IPS-15b (cell line): ENCODE results near the gene DUSP2.

Experiments used
- H3K27me3 ChIP-seq: one replicate; pipeline ENCODE4 v1.6.1; 2013; ENCODE audit warnings: low read length; ENCODE audit not compliant: control insufficient read depth, insufficient read depth
- H3K36me3 ChIP-seq: one replicate; pipeline ENCODE4 v1.6.1; 2013; ENCODE audit warnings: low read length; ENCODE audit not compliant: control insufficient read depth, insufficient read depth
- H3K4me1 ChIP-seq: one replicate; pipeline ENCODE4 v1.6.1; 2013; ENCODE audit warnings: mild to moderate bottlenecking, low read length; ENCODE audit not compliant: control insufficient read depth, insufficient read depth
- H3K4me3 ChIP-seq: one replicate; pipeline ENCODE4 v1.5.1; 2013; ENCODE audit warnings: low read depth, low read length
- H3K9ac ChIP-seq: one replicate; pipeline ENCODE4 v1.6.1; 2013; ENCODE audit warnings: low read depth, mild to moderate bottlenecking, low read length
- H3K9me3 ChIP-seq: one replicate; pipeline ENCODE4 v1.6.1; 2013; ENCODE audit warnings: mild to moderate bottlenecking, low read length; ENCODE audit not compliant: control insufficient read depth, insufficient read depth

Gene DUSP2

GRCh38 chr2:96106991-96107707 is 38.1 kb downstream of the DUSP2 start:
- no peak overlapping the region for H3K4me3 ChIP-seq
- no peaks in the 10 kb centered on the region for H3K27me3 ChIP-seq
- H3K9ac ChIP-seq: no peak overlapping the region
- H3K36me3 ChIP-seq: no peaks in the 10 kb centered on the region
- H3K4me1 ChIP-seq: peaks cover 3% of the 10 kb centered on the region
- no peaks in the 10 kb centered on the region for H3K9me3 ChIP-seq

- peaks cover 3% of the 10 kb centered on the region for H3K4me1 ChIP-seq
- no peaks in the 10 kb centered on the region for H3K27me3 ChIP-seq
- no peaks in the 10 kb centered on the region for H3K9me3 ChIP-seq
These were observed 39.1 kb downstream of the DUSP2 start for GRCh38 chr2:96105994-96106715.

GRCh38 chr2:96105152-96105915 is 39.9 kb downstream of the DUSP2 start:
- Histone ChIP-seq H3K9me3 (no peaks in the 10 kb centered on the region), H3K36me3 (no peaks in the 10 kb centered on the region), H3K4me3 (no peak overlapping the region), H3K27me3 (no peaks in the 10 kb centered on the region), H3K4me1 (peaks cover 3% of the 10 kb centered on the region), H3K9ac (no peak overlapping the region)

More at GRCh38 chr2:96105994-96106715, 39.1 kb downstream of the DUSP2 start:
- no peak overlapping the region for H3K9ac ChIP-seq
- no peaks in the 10 kb centered on the region for H3K36me3 ChIP-seq
- no peak overlapping the region for H3K4me3 ChIP-seq

GRCh38 chr2:96104487-96104861 is 40.8 kb downstream of the DUSP2 start:
- no peaks in the 10 kb centered on the region for H3K36me3 ChIP-seq
- peaks cover 3% of the 10 kb centered on the region for H3K4me1 ChIP-seq
- H3K9ac ChIP-seq: no peak overlapping the region
- no peaks in the 10 kb centered on the region for H3K27me3 ChIP-seq
- no peak overlapping the region for H3K4me3 ChIP-seq
- no peaks in the 10 kb centered on the region for H3K9me3 ChIP-seq

- no peak overlapping the region for H3K4me3 ChIP-seq
- no peaks in the 10 kb centered on the region for H3K27me3 ChIP-seq
- no peaks in the 10 kb centered on the region for H3K36me3 ChIP-seq
- H3K4me1 ChIP-seq: no peaks in the 10 kb centered on the region
- H3K9ac ChIP-seq: no peak overlapping the region
- H3K9me3 ChIP-seq: no peaks in the 10 kb centered on the region
These were observed 41.3 kb downstream of the DUSP2 start for GRCh38 chr2:96103761-96104486.

- H3K4me1 ChIP-seq: no peaks in the 10 kb centered on the region
- no peak overlapping the region for H3K4me3 ChIP-seq
- H3K36me3 ChIP-seq: no peaks in the 10 kb centered on the region
- no peak overlapping the region for H3K9ac ChIP-seq
- no peaks in the 10 kb centered on the region for H3K27me3 ChIP-seq
- H3K9me3 ChIP-seq: no peaks in the 10 kb centered on the region
These were observed 42.0 kb downstream of the DUSP2 start for GRCh38 chr2:96103187-96103601.

- Histone ChIP-seq H3K4me3 (no peak overlapping the region), H3K9me3 (no peaks in the 10 kb centered on the region), H3K9ac (no peak overlapping the region), H3K27me3 (no peaks in the 10 kb centered on the region), H3K36me3 (no peaks in the 10 kb centered on the region), H3K4me1 (no peaks in the 10 kb centered on the region)
These were observed 42.5 kb downstream of the DUSP2 start for GRCh38 chr2:96102596-96103186.

GRCh38 chr2:96100893-96101304 is 44.3 kb downstream of the DUSP2 start:
- no peak overlapping the region for H3K4me3 ChIP-seq
- H3K4me1 ChIP-seq: no peaks in the 10 kb centered on the region
- no peaks in the 10 kb centered on the region for H3K36me3 ChIP-seq
- H3K9ac ChIP-seq: no peak overlapping the region
- H3K9me3 ChIP-seq: no peaks in the 10 kb centered on the region
- H3K27me3 ChIP-seq: no peaks in the 10 kb centered on the region

- Histone ChIP-seq H3K4me1 (no peaks in the 10 kb centered on the region), H3K9me3 (no peaks in the 10 kb centered on the region), H3K27me3 (no peaks in the 10 kb centered on the region), H3K36me3 (no peaks in the 10 kb centered on the region), H3K9ac (no peak overlapping the region), H3K4me3 (no peak overlapping the region)
These were observed 45.1 kb downstream of the DUSP2 start for GRCh38 chr2:96099861-96100798.

GRCh38 chr2:96098900-96099590 is 46.2 kb downstream of the DUSP2 start:
- Histone ChIP-seq H3K9me3 (no peaks in the 10 kb centered on the region), H3K27me3 (no peaks in the 10 kb centered on the region), H3K9ac (no peak overlapping the region), H3K4me1 (no peaks in the 10 kb centered on the region), H3K36me3 (no peaks in the 10 kb centered on the region), H3K4me3 (no peak overlapping the region)
